K562 (cell line): ENCODE measurements around the gene ADGRL3. TPM values are rescaled to one million over a fixed set of nuclear protein-coding genes. Genes with fewer than 3 reads are reported as not detected.

Experiments
- ATAC-seq: fragments of 200-7000 bp; cut with Tn5 transposase; 3 replicates; pipeline ENCODE4 v1.9.1; 2020; ENCODE audit warnings: moderate library complexity
- BruUV-seq: library from RNA; stranded (reverse); fragments of 400-500 nt; replicated peaks from 2 replicates; lab custom pipeline; 2021; lab: Mats Ljungman, UMichigan
- CTCF ChIA-PET: fragments of 300-600 bp; formaldehyde crosslinking; extraction: SDS; loops from one replicate; lab custom pipeline; 2021; ENCODE audit warnings: low intra/inter-chr PET ratio; lab: Yijun Ruan, JAX
- POLR2A ChIA-PET: fragments of 300-600, 350-650 bp; sonication (Branson Sonifier 250); formaldehyde crosslinking; extraction: SDS; loops from one replicate; lab custom pipeline; 2021; ENCODE audit warnings: antibody characterized with exemption, inconsistent platforms; lab: Yijun Ruan, JAX
- DNase-seq, 4 experiments: peaks; one replicate each; pipeline versions ENCODE4 v3.0.0 to v3.0.0-alpha.2; 2011 to 2018; ENCODE audit warnings: low spot score in 3 of 4, mixed read lengths in 3 of 4; ENCODE audit errors: extremely low read depth in 1 of 4
- FAIRE-seq: peaks from 2 replicates; lab custom pipeline; 2011; peaks lifted over from hg19 to GRCh38; lab: Jason Lieb, UNC
- H2AFZ ChIP-seq: 2 replicates; pipeline ENCODE4 v1.6.0; 2011; ENCODE audit warnings: low read depth, low read length, control low read depth, inconsistent platforms
- H3K27ac ChIP-seq: fragments of 200-600 bp; 3 replicates; pipeline ENCODE4 v1.8.0; 2011; ENCODE audit warnings: low read depth, mild to moderate bottlenecking, control low read depth, inconsistent platforms, low read length, moderate library complexity, mixed read lengths; ENCODE audit errors: extremely low read depth
- H3K27me3 ChIP-seq, 2 experiments: fragments of 300-600 bp in 1 of 2; 2 replicates in 1 of 2; 3 replicates in 1 of 2; pipeline versions ENCODE4 v1.6.0 to v1.8.0; 2011; ENCODE audit warnings: inconsistent platforms in 2 of 2, low read length in 2 of 2, mild to moderate bottlenecking in 1 of 2, mixed read lengths in 1 of 2, moderate library complexity in 1 of 2; ENCODE audit not compliant: control insufficient read depth in 2 of 2, insufficient read depth in 2 of 2
- H3K36me3 ChIP-seq: fragments of 300-600 bp; 3 replicates; pipeline ENCODE4 v1.8.0; 2011; ENCODE audit warnings: mild to moderate bottlenecking, low read length, inconsistent platforms; ENCODE audit not compliant: control insufficient read depth, insufficient read depth
- H3K4me1 ChIP-seq, 2 experiments: fragments of 200-600 bp in 1 of 2; replicated peaks in 1 of 2; 2 replicates in 1 of 2; 3 replicates in 1 of 2; pipeline versions ENCODE4 v1.5.1 to v1.8.0; 2011; ENCODE audit warnings: inconsistent platforms in 2 of 2, low read length in 2 of 2, mild to moderate bottlenecking in 1 of 2, mixed read lengths in 1 of 2, moderate library complexity in 1 of 2; ENCODE audit not compliant: control insufficient read depth in 2 of 2, insufficient read depth in 2 of 2
- H3K4me2 ChIP-seq: 2 replicates; pipeline ENCODE4 v1.6.1; 2011; ENCODE audit warnings: low read length, control low read depth, inconsistent platforms, mixed read lengths; ENCODE audit not compliant: insufficient read depth
- H3K4me3 ChIP-seq: fragments of 200-600 bp; sonication (generic), shearing (Covaris generic); 2 replicates; pipeline ENCODE4 v1.5.1; 2016; ENCODE audit warnings: control low read depth, inconsistent platforms
- H3K79me2 ChIP-seq: fragments of 200-600 bp; 3 replicates; pipeline ENCODE4 v1.8.0; 2011; ENCODE audit warnings: low read length, inconsistent platforms; ENCODE audit not compliant: control insufficient read depth, insufficient read depth
- H3K9ac ChIP-seq, 2 experiments: 2 replicates each; pipeline versions ENCODE4 v1.6.0 to v1.6.1; 2011; ENCODE audit warnings: low read depth in 2 of 2, low read length in 2 of 2, control low read depth in 1 of 2, inconsistent platforms in 1 of 2, mild to moderate bottlenecking in 1 of 2, mixed read lengths in 1 of 2; ENCODE audit not compliant: insufficient read depth in 1 of 2
- H3K9me1 ChIP-seq: one replicate; pipeline ENCODE4 v1.6.0; 2011; ENCODE audit warnings: inconsistent platforms, mild to moderate bottlenecking, low read length, moderate library complexity; ENCODE audit not compliant: control insufficient read depth, insufficient read depth
- H3K9me3 ChIP-seq: replicated peaks from 2 replicates; pipeline ENCODE4 v1.5.1; 2011; ENCODE audit warnings: low read depth, low read length, inconsistent platforms; ENCODE audit not compliant: control insufficient read depth, insufficient read depth
- H4K20me1 ChIP-seq: replicated peaks from 2 replicates; pipeline ENCODE4 v1.6.1; 2011; ENCODE audit warnings: low read length, inconsistent platforms, mixed read lengths; ENCODE audit not compliant: control insufficient read depth, insufficient read depth
- TAF15 ChIP-seq: fragments of 200-400 bp; formaldehyde crosslinking; IDR thresholded peaks from 2 replicates; pipeline ENCODE4 v1.6.1; 2017; ENCODE audit warnings: mild to moderate bottlenecking, low read depth, low read length, moderate library complexity
- ZBTB1 ChIP-seq: sonication (generic); formaldehyde crosslinking; IDR thresholded peaks from 2 replicates; pipeline ENCODE4 v1.8.1; 2023; ENCODE audit warnings: missing genetic modification reagents, low read depth, mild to moderate bottlenecking, borderline replicate concordance
- ZNF121 ChIP-seq: sonication (generic); formaldehyde crosslinking; conservative IDR thresholded peaks from 2 replicates; pipeline ENCODE4 v1.8.0; 2022; ENCODE audit warnings: missing genetic modification reagents
- ZNF23 ChIP-seq: fragments of 250-450 bp; sonication (Bioruptor Pico); IDR thresholded peaks from 2 replicates; pipeline ENCODE4 v1.4.0; 2020; ENCODE audit warnings: mild to moderate bottlenecking
- ZNF311 ChIP-seq: fragments of 250-450 bp; sonication (Bioruptor Pico); IDR thresholded peaks from 2 replicates; pipeline ENCODE4 v1.4.0; 2020; ENCODE audit warnings: mild to moderate bottlenecking, moderate library complexity
- ZNF445 ChIP-seq: fragments of 250-450 bp; sonication (Bioruptor Pico); IDR thresholded peaks from 2 replicates; pipeline ENCODE4 v1.4.0; 2020; ENCODE audit warnings: low read depth, mild to moderate bottlenecking, moderate library complexity
- in situ Hi-C: fragments of 300-500 bp; cut with MboI; formaldehyde crosslinking; loops from 4 replicates; pipeline ENCODE4 v1.15.0; 2018; ENCODE audit warnings: inconsistent platforms, mixed read lengths
- intact Hi-C: fragments of 100-400 bp; cut with micrococcal nuclease; formaldehyde crosslinking; loops from 2 replicates; pipeline ENCODE4 v1.14.2; 2022
- polyA plus RNA-seq, 8 experiments: library from polyadenylated mRNA; depleted of rRNA in 4 of 8; stranded (reverse) in 5 of 8; unstranded in 3 of 8; fragments of >200 nt; fragmentation: Nextera tagmentation in 2 of 8; fragmentation: Illumina TruSeq in 1 of 8; extraction: Ambion mirVana in 2 of 8; extraction: Trizol in 1 of 8; gene quantifications; 2 replicates each; pipeline versions ENCODE4 v1.2.1 to v1.2.3, GENCODE V29; 2011 to 2014; ENCODE audit warnings: inconsistent platforms in 1 of 8, missing spikeins in 1 of 8
- total RNA-seq, 7 experiments: library from RNA; depleted of rRNA in 6 of 7; stranded (reverse); fragments of >200 nt in 6 of 7; fragmentation: Illumina TruSeq in 2 of 7; extraction: Trizol in 2 of 7; gene quantifications; 2 replicates each; pipeline versions ENCODE4 v1.2.1 to v1.2.3, GENCODE V29; 2011 to 2021; ENCODE audit warnings: low replicate concordance in 1 of 7
- TF ChIP-seq, protein P1 (sequence below): sonication (generic); formaldehyde crosslinking; IDR thresholded peaks from 2 replicates; pipeline ENCODE4 v1.9.0; 2022; ENCODE audit warnings: mild to moderate bottlenecking, missing genetic modification reagents
- TF ChIP-seq, protein P2 (sequence below): fragments of 450-650 bp; formaldehyde crosslinking; conservative IDR thresholded peaks from 2 replicates; pipeline ENCODE4 v1.4.0; 2022; ENCODE audit warnings: mild to moderate bottlenecking, missing genetic modification characterization
- TF ChIP-seq, protein P3 (sequence below): conservative IDR thresholded peaks from 2 replicates; pipeline ENCODE4 v1.6.1; 2011; ENCODE audit warnings: low read depth, mild to moderate bottlenecking, low read length; ENCODE audit not compliant: control insufficient read depth

Gene ADGRL3
- total and polyA plus RNA-seq, 9 of the 15 experiments (the other 6 are each of a cell fraction or from before 2014, with no cell fraction given), result 0.03 to 0.14 (median 0.04) TPM; not detected in 2

DNA sequence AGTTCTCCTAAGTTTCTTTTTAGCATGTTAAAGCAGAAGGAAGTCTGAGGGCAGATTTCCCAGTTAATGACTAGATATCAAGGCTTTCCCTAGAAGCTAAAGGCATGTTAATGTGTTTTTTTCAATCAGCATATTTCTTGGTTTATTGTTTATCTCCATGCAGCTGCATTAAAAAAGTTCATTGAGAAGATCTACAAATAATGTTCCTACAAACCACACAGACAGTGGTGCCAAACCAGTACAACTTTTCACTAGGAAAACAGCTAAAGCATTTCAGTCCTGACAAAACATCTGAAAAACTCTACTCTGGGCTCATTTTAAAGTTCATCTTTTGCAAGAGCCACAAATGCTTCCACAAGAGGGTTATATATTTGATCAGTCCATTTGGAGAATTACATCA is 320.0 kb downstream of the ADGRL3 start:
- Histone ChIP-seq H3K4me2 (no peak overlapping the region), H3K27ac (no peak overlapping the region), H2AFZ (no peak overlapping the region), H4K20me1 (no peaks in the 10 kb centered on the region), H3K36me3 (no peaks in the 10 kb centered on the region), H3K4me3 (no peak overlapping the region), H3K9me1 (no peaks in the 10 kb centered on the region), H3K9me3 (peaks cover 2% of the 10 kb centered on the region; the same call in 1 of the 2 replicates), H3K9ac (no peak overlapping the region), H3K27me3 (no peaks in the 10 kb centered on the region), H3K4me1 (no peaks in the 10 kb centered on the region), H3K79me2 (no peaks in the 10 kb centered on the region)
- FAIRE-seq (no peak), ATAC-seq (no peak), DNase-seq (no peak)
- POLR2A ChIA-PET, result no interaction called here
- intact Hi-C loops, result no loop called here
- in situ Hi-C loops, result no loop called here
- BruUV-seq, result no TSS peak
- CTCF ChIA-PET, result no interaction called here
- TF ChIP-seq, protein P1, sequence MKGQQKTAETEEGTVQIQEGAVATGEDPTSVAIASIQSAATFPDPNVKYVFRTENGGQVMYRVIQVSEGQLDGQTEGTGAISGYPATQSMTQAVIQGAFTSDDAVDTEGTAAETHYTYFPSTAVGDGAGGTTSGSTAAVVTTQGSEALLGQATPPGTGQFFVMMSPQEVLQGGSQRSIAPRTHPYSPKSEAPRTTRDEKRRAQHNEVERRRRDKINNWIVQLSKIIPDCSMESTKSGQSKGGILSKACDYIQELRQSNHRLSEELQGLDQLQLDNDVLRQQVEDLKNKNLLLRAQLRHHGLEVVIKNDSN, result no peak
- TF ChIP-seq, protein P2, sequence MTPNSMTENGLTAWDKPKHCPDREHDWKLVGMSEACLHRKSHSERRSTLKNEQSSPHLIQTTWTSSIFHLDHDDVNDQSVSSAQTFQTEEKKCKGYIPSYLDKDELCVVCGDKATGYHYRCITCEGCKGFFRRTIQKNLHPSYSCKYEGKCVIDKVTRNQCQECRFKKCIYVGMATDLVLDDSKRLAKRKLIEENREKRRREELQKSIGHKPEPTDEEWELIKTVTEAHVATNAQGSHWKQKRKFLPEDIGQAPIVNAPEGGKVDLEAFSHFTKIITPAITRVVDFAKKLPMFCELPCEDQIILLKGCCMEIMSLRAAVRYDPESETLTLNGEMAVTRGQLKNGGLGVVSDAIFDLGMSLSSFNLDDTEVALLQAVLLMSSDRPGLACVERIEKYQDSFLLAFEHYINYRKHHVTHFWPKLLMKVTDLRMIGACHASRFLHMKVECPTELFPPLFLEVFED (CRISPR knock-in tag), result no peak
- TF ChIP-seq ZNF445 (CRISPR knock-in tag) (no peak), ZNF23 (no peak), ZNF121 (CRISPR knock-in tag) (no peak), ZBTB1 (CRISPR knock-in tag) (no peak), TAF15 (no peak), ZNF311 (CRISPR knock-in tag) (no peak)
- TF ChIP-seq, protein P3, sequence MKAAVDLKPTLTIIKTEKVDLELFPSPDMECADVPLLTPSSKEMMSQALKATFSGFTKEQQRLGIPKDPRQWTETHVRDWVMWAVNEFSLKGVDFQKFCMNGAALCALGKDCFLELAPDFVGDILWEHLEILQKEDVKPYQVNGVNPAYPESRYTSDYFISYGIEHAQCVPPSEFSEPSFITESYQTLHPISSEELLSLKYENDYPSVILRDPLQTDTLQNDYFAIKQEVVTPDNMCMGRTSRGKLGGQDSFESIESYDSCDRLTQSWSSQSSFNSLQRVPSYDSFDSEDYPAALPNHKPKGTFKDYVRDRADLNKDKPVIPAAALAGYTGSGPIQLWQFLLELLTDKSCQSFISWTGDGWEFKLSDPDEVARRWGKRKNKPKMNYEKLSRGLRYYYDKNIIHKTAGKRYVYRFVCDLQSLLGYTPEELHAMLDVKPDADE, result no peak
